Measurements from ENCODE around the gene SDK1.

SDK1 gene

GRCh38 chr7:4139656-4140625 lies 838.9 kb downstream of the SDK1 start:
- TF ChIP-seq GATA1 (IDR thresholded peaks at IDR 0.05; ENCODE audit: low read depth, low read length) (no peak), POLR2A (IDR thresholded peaks at IDR 0.05; ENCODE audit: low read length) (no peak)
- DNase-seq = no peak

- no peak for TF ChIP-seq GATA1 (IDR thresholded peaks at IDR 0.05; ENCODE audit: low read depth, low read length)
- no peak for DNase-seq
These were observed 839.9 kb downstream of the SDK1 start for GRCh38 chr7:4140933-4141332.

DNA sequence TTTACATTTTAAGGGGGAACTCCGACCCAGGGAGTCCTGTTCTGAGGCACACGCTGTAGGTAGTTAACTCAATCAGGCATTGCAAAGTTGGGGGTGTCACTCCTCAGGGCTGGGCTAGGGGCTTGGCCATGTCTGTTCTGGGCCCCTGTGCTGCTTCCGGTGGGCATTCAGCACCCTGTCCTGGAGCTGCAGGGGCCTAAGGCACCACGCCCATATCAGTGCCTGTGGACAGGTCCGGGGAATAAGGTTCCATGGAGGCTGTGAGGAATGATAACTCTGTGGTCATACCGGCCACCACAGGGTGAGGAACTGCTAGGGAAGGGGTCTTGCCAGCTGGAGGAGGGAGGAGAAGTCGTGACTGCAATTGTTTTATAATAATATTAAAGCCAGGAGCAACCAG lies 842.0 kb downstream of the SDK1 start:
- no peak for DNase-seq
- TF ChIP-seq POLR2A (IDR thresholded peaks at IDR 0.05; ENCODE audit: low read length) (no peak), GATA1 (IDR thresholded peaks at IDR 0.05; ENCODE audit: low read depth, low read length) (no peak)

- DNase-seq = no peak
- no peak for TF ChIP-seq POLR2A (IDR thresholded peaks at IDR 0.05; ENCODE audit: low read length)
These were observed 842.6 kb downstream of the SDK1 start for GRCh38 chr7:4143511-4144171.

GRCh38 chr7:4144172-4144701 lies 843.2 kb downstream of the SDK1 start:
- no peak for DNase-seq

DNA sequence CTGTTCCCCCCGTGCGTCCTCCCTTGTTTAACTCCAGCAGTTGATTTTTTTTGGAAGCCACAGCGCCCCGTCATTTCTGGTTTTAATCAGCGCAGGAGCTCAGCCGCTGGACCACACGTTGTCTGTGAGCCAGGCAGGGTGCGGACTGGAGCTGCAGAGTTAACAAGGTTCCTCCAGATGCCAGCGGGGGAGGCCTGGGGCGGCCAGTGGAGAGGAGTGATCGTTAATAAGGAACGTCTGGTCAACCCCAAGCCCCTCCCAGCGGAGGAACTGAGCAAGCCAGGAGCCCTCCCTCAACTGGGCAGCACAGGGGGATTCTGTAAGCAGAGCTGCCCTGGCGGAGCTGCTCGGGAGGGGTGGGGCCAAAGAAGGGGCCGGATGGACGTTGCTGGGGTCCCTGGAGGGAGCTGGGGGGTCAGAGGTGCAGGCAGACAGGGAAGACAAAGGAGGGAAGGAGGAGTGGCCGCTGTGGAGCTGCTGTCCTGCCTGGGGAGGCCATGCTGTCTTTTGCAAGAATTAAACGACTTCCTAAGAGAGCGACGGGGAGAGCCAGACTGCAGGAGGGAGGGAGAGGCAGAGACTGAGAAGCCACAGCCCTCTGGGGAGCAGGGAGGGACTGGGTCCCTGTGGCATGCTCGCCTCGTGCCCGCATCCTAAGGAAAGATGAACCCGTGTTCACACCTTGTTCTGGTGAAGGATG lies 843.9 kb downstream of the SDK1 start:
- TF ChIP-seq GATA1 (IDR thresholded peaks at IDR 0.05; ENCODE audit: low read depth, low read length) (no peak), POLR2A (IDR thresholded peaks at IDR 0.05; ENCODE audit: low read length) (no peak)
- DNase-seq = no peak

More at GRCh38 chr7:4144172-4144701, 843.2 kb downstream of the SDK1 start:
- TF ChIP-seq GATA1 (IDR thresholded peaks at IDR 0.05; ENCODE audit: low read depth, low read length) (no peak), POLR2A (IDR thresholded peaks at IDR 0.05; ENCODE audit: low read length) (no peak)

- TF ChIP-seq POLR2A (IDR thresholded peaks at IDR 0.05; ENCODE audit: low read length) = no peak
- no peak for TF ChIP-seq GATA1 (IDR thresholded peaks at IDR 0.05; ENCODE audit: low read depth, low read length)
- DNase-seq = no peak
These were observed 844.5 kb downstream of the SDK1 start for GRCh38 chr7:4145576-4145975.

GRCh38 chr7:4147926-4148620 lies 847.0 kb downstream of the SDK1 start:
- no peak for DNase-seq
- TF ChIP-seq POLR2A (IDR thresholded peaks at IDR 0.05; ENCODE audit: low read length) = no peak
- no peak for TF ChIP-seq GATA1 (IDR thresholded peaks at IDR 0.05; ENCODE audit: low read depth, low read length)

- DNase-seq = no peak
- TF ChIP-seq POLR2A (IDR thresholded peaks at IDR 0.05; ENCODE audit: low read length) (no peak), GATA1 (IDR thresholded peaks at IDR 0.05; ENCODE audit: low read depth, low read length) (no peak)
These were observed 848.2 kb downstream of the SDK1 start for GRCh38 chr7:4149236-4149635.

DNA sequence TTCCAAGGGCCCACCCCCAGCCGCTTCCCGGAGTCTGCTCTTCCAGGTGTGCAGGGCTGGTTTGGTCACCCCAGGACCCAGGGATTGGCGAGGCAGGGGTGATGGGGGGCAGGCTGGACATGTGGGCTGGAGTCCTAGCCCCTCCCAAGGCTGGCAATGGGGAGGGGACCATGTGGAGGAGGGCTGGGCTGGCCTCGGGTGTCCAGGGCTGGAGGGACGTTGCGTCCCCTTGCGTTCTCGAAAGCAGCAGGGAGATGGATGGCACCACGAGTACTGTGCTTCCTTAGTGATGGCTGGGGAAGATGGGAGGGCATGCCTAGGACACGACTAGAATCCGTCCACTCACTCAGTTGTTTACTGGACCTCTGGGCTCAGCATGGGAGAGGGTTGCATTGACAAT lies 848.6 kb downstream of the SDK1 start:
- TF ChIP-seq POLR2A (IDR thresholded peaks at IDR 0.05; ENCODE audit: low read length) (no peak), GATA1 (IDR thresholded peaks at IDR 0.05; ENCODE audit: low read depth, low read length) (no peak)
- DNase-seq = no peak

- no peak for DNase-seq
- TF ChIP-seq GATA1 (IDR thresholded peaks at IDR 0.05; ENCODE audit: low read depth, low read length) (no peak), POLR2A (IDR thresholded peaks at IDR 0.05; ENCODE audit: low read length) (no peak)
These were observed 849.7 kb downstream of the SDK1 start for GRCh38 chr7:4150731-4151130.

DNA sequence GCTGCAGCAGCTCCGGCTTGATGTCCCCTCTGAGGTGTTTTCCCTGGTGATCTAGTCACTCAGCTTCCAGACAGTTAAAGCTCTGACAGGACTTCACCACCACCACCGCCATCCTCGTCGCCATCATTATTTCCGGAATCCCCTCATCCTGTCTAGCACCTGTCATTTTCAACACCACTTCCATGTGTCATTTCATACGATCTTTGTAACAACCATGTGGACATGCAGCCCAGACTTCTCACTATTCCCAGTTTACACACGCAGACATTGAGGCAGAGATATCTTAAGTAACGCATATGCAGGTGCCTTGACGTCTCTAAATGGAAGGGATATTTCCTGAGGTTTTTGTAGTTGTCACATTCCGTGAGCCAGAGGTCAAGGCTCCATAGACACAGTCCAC lies 850.5 kb downstream of the SDK1 start:
- TF ChIP-seq GATA1 (IDR thresholded peaks at IDR 0.05; ENCODE audit: low read depth, low read length) = no peak
- no peak for TF ChIP-seq POLR2A (IDR thresholded peaks at IDR 0.05; ENCODE audit: low read length)
- no peak for DNase-seq

DNA sequence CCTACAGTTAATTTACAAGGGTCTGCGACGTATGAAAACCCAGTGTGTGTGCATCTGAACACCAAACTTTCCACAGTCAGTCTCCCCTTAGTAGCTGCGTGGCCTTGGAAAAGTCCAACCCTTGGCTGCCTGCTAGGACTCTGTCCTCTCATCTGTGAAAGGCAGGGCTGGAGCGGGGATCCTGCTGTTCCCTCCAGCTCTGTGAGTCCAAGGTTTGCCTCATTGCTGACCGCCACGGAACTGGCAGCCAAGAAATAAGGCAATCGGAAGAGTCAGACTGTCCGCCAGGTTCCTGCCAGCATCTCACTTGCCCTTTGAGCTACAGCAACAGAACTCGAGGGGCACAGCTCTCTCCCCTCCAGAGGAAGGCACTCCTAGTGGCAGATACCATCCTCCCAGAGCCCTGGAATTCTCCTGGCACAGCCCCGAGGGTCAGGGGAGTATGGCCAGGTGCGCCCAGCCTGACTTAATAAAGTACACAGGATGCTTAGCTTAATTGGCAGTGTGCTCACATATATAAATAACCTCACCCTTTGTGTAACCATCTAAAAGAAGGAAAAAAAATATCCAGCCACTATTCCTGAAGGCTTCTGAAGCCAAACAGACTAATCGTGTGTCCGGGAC lies 851.0 kb downstream of the SDK1 start:
- DNase-seq = no peak
- no peak for TF ChIP-seq POLR2A (IDR thresholded peaks at IDR 0.05; ENCODE audit: low read length)
- no peak for TF ChIP-seq GATA1 (IDR thresholded peaks at IDR 0.05; ENCODE audit: low read depth, low read length)
